ENCODE results near the gene DZIP3.

DZIP3 gene

DNA sequence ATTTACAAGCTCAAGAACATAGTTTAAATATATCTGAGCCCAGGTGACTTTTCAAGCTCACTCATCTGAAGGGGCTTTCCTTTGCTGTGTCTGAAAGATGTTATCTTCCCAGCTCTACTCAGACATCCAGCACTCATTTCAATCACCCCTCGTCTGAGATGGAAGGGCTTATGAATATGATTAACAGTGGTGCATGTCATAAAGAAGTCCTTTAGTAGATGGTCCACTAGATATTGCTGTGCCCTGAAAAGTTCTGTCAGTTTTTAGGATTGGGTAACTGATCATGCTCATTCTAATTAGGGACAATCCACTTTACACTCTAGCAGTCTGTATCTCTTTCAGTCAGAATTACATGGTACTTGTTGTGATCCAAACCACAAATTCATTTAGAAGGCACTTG lies 139.4 kb downstream of the DZIP3 start:
- TF ChIP-seq, protein P1, sequence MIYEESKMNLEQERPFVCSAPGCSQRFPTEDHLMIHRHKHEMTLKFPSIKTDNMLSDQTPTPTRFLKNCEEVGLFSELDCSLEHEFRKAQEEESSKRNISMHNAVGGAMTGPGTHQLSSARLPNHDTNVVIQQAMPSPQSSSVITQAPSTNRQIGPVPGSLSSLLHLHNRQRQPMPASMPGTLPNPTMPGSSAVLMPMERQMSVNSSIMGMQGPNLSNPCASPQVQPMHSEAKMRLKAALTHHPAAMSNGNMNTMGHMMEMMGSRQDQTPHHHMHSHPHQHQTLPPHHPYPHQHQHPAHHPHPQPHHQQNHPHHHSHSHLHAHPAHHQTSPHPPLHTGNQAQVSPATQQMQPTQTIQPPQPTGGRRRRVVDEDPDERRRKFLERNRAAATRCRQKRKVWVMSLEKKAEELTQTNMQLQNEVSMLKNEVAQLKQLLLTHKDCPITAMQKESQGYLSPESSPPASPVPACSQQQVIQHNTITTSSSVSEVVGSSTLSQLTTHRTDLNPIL (CRISPR knock-in tag; IDR thresholded peaks at IDR 0.05; ENCODE audit: low read depth) = no peak
- TF ChIP-seq CSDC2 (CRISPR knock-in tag; IDR thresholded peaks at IDR 0.05) = no peak
- TF ChIP-seq ARNTL (CRISPR knock-in tag; IDR thresholded peaks at IDR 0.05; ENCODE audit: borderline replicate concordance, low read depth) = no peak
- TF ChIP-seq TOX (CRISPR knock-in tag; IDR thresholded peaks at IDR 0.05; ENCODE audit: borderline replicate concordance) = no peak
- TF ChIP-seq PPARA (CRISPR knock-in tag; IDR thresholded peaks at IDR 0.05; ENCODE audit: borderline replicate concordance) = no peak
- no peak for TF ChIP-seq ZC3H10 (CRISPR knock-in tag; IDR thresholded peaks at IDR 0.05)
- no peak for TF ChIP-seq BACH2 (CRISPR knock-in tag; IDR thresholded peaks at IDR 0.05; ENCODE audit: borderline replicate concordance)
- no peak for TF ChIP-seq ISL1 (CRISPR knock-in tag; IDR thresholded peaks at IDR 0.05)
- TF ChIP-seq, protein P2, sequence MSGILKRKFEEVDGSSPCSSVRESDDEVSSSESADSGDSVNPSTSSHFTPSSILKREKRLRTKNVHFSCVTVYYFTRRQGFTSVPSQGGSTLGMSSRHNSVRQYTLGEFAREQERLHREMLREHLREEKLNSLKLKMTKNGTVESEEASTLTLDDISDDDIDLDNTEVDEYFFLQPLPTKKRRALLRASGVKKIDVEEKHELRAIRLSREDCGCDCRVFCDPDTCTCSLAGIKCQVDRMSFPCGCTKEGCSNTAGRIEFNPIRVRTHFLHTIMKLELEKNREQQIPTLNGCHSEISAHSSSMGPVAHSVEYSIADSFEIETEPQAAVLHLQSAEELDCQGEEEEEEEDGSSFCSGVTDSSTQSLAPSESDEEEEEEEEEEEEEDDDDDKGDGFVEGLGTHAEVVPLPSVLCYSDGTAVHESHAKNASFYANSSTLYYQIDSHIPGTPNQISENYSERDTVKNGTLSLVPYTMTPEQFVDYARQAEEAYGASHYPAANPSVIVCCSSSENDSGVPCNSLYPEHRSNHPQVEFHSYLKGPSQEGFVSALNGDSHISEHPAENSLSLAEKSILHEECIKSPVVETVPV (CRISPR knock-in tag; IDR thresholded peaks at IDR 0.05) = no peak
- ATAC-seq = no peak

DNA sequence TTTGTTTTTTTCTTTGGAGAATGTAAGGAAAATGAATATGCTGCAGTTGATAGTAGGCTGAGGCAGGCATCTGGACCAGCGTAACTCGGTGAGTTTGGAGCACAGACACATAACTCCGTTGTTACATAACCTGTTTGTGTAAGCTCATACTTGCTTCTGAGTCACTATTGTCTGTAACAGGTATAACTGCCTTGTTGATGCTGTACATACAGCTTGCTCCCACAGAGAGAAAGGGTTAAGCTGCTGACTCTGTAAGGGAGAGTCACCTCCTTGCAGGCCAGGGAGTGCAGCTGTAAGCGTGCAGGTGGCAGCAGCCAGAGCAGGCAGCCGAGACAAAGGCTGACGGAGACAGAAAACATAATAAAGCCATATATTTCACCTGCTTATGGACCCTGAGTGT lies 147.3 kb downstream of the DZIP3 start:
- no peak for ATAC-seq
- no peak for TF ChIP-seq CSDC2 (CRISPR knock-in tag; IDR thresholded peaks at IDR 0.05)
- no peak for TF ChIP-seq RARB (CRISPR knock-in tag; IDR thresholded peaks at IDR 0.05)
- TF ChIP-seq, protein P2 (CRISPR knock-in tag; IDR thresholded peaks at IDR 0.05) = no peak
- TF ChIP-seq ZFP30 (CRISPR knock-in tag; IDR thresholded peaks at IDR 0.05) = no peak
- TF ChIP-seq, protein P1 (CRISPR knock-in tag; IDR thresholded peaks at IDR 0.05; ENCODE audit: low read depth) = no peak
- TF ChIP-seq, protein P3, sequence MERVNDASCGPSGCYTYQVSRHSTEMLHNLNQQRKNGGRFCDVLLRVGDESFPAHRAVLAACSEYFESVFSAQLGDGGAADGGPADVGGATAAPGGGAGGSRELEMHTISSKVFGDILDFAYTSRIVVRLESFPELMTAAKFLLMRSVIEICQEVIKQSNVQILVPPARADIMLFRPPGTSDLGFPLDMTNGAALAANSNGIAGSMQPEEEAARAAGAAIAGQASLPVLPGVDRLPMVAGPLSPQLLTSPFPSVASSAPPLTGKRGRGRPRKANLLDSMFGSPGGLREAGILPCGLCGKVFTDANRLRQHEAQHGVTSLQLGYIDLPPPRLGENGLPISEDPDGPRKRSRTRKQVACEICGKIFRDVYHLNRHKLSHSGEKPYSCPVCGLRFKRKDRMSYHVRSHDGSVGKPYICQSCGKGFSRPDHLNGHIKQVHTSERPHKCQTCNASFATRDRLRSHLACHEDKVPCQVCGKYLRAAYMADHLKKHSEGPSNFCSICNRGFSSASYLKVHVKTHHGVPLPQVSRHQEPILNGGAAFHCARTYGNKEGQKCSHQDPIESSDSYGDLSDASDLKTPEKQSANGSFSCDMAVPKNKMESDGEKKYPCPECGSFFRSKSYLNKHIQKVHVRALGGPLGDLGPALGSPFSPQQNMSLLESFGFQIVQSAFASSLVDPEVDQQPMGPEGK (CRISPR knock-in tag; IDR thresholded peaks at IDR 0.05; ENCODE audit: borderline replicate concordance) = no peak
- no peak for TF ChIP-seq BACH2 (CRISPR knock-in tag; IDR thresholded peaks at IDR 0.05; ENCODE audit: borderline replicate concordance)
- TF ChIP-seq, protein P4, sequence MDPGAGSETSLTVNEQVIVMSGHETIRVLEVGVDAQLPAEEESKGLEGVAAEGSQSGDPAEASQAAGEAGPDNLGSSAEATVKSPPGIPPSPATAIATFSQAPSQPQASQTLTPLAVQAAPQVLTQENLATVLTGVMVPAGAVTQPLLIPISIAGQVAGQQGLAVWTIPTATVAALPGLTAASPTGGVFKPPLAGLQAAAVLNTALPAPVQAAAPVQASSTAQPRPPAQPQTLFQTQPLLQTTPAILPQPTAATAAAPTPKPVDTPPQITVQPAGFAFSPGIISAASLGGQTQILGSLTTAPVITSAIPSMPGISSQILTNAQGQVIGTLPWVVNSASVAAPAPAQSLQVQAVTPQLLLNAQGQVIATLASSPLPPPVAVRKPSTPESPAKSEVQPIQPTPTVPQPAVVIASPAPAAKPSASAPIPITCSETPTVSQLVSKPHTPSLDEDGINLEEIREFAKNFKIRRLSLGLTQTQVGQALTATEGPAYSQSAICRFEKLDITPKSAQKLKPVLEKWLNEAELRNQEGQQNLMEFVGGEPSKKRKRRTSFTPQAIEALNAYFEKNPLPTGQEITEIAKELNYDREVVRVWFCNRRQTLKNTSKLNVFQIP (CRISPR knock-in tag; IDR thresholded peaks at IDR 0.05; ENCODE audit: borderline replicate concordance, low read depth) = no peak
- TF ChIP-seq ZC3H10 (CRISPR knock-in tag; IDR thresholded peaks at IDR 0.05) = no peak
- TF ChIP-seq ESRRG (CRISPR knock-in tag; IDR thresholded peaks at IDR 0.05) = no peak
- no peak for TF ChIP-seq ZFP3 (CRISPR knock-in tag; IDR thresholded peaks at IDR 0.05)
- no peak for TF ChIP-seq ARNTL (CRISPR knock-in tag; IDR thresholded peaks at IDR 0.05; ENCODE audit: borderline replicate concordance, low read depth)
- TF ChIP-seq TOX (CRISPR knock-in tag; IDR thresholded peaks at IDR 0.05; ENCODE audit: borderline replicate concordance) = no peak

DNA sequence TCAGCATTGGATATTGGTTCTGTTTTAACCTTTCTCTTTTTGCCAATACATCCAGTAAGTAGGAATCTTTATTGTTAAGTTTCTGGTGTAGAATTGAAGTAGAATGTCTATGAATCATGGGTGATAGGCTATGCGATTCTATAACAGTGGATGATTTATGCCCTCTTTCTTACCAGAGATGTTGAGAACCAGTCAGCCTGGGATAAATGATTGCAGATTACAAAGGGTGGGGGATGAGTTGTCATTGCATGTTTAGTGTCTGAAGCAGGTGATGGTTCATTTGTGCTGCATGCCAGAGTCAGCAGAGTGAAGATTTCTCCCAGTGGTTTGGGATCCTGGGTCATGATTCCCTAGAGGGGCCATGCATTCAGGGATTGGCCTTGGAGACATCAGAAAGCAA lies 153.4 kb downstream of the DZIP3 start:
- no peak for ATAC-seq
- TF ChIP-seq ZNF565 (CRISPR knock-in tag; conservative IDR thresholded peaks at IDR 0.05; ENCODE audit: low read depth) (no peak), ZC3H10 (CRISPR knock-in tag; IDR thresholded peaks at IDR 0.05) (no peak), ESRRG (CRISPR knock-in tag; IDR thresholded peaks at IDR 0.05) (no peak), ZNF8 (CRISPR knock-in tag; IDR thresholded peaks at IDR 0.05) (no peak), SNAI2 (CRISPR knock-in tag; IDR thresholded peaks at IDR 0.05) (no peak), TCF4 (CRISPR knock-in tag; IDR thresholded peaks at IDR 0.05; ENCODE audit: borderline replicate concordance) (no peak), ARNTL (CRISPR knock-in tag; IDR thresholded peaks at IDR 0.05; ENCODE audit: borderline replicate concordance, low read depth) (no peak), TOX (CRISPR knock-in tag; IDR thresholded peaks at IDR 0.05; ENCODE audit: borderline replicate concordance) (no peak), ZFP3 (CRISPR knock-in tag; IDR thresholded peaks at IDR 0.05) (no peak), RARB (CRISPR knock-in tag; IDR thresholded peaks at IDR 0.05) (no peak)
- TF ChIP-seq, protein P4 (CRISPR knock-in tag; IDR thresholded peaks at IDR 0.05; ENCODE audit: borderline replicate concordance, low read depth) = no peak
- TF ChIP-seq, protein P3 (CRISPR knock-in tag; IDR thresholded peaks at IDR 0.05; ENCODE audit: borderline replicate concordance) = no peak
